H1 (cell line): ENCODE results near the gene ZMIZ1. TPM values are rescaled to one million over a fixed set of nuclear protein-coding genes. Genes with fewer than 3 reads are reported as not detected.

Source experiments
- CTCF ChIA-PET: fragments of 300-600 bp; sonication (Branson Sonifier 250); formaldehyde crosslinking; loops from one replicate; lab custom pipeline; 2021; ENCODE audit not compliant: partially characterized antibody; lab: Charles Lee
- POLR2A ChIA-PET: fragments of 300-600 bp; sonication (Branson Sonifier 250); formaldehyde crosslinking; loops from one replicate; lab custom pipeline; 2021; ENCODE audit warnings: inconsistent platforms; ENCODE audit not compliant: partially characterized antibody; lab: Charles Lee
- DNase-seq, 2 experiments: peaks; one replicate each; pipeline versions ENCODE4 v3.0.0 to v3.0.0-alpha.2; 2010 to 2022; ENCODE audit warnings: low spot score in 2 of 2, low read depth in 1 of 2, mixed read lengths in 1 of 2
- FAIRE-seq: peaks from 2 replicates; lab custom pipeline; 2011; peaks lifted over from hg19 to GRCh38; lab: Jason Lieb, UNC
- H2AFZ ChIP-seq: 2 replicates; pipeline ENCODE4 v1.8.1; 2012; ENCODE audit warnings: low read length, inconsistent platforms
- H2AK5ac ChIP-seq: 2 replicates; pipeline ENCODE4 v1.6.1; 2013; ENCODE audit warnings: low read depth, low read length
- H2BK120ac ChIP-seq: replicated peaks from 2 replicates; pipeline ENCODE3; 2013; ENCODE audit warnings: low read depth, low read length, inconsistent platforms
- H2BK12ac ChIP-seq: 2 replicates; pipeline ENCODE4 v1.6.1; 2013; ENCODE audit warnings: low read depth, low read length
- H2BK15ac ChIP-seq: 2 replicates; pipeline ENCODE4 v1.6.1; 2013; ENCODE audit warnings: low read length
- H2BK20ac ChIP-seq: 2 replicates; pipeline ENCODE4 v1.6.1; 2013; ENCODE audit warnings: low read length
- H2BK5ac ChIP-seq: 2 replicates; pipeline ENCODE4 v1.6.1; 2013; ENCODE audit warnings: low read depth, low read length
- H3K14ac ChIP-seq: 2 replicates; pipeline ENCODE4 v1.6.1; 2013; ENCODE audit warnings: inconsistent platforms; ENCODE audit not compliant: insufficient read length
- H3K18ac ChIP-seq: 2 replicates; pipeline ENCODE4 v1.6.1; 2013; ENCODE audit warnings: low read length; ENCODE audit errors: extremely low read depth
- H3K23ac ChIP-seq: 2 replicates; pipeline ENCODE4 v1.6.1; 2013; ENCODE audit warnings: inconsistent platforms; ENCODE audit not compliant: insufficient read length
- H3K23me2 ChIP-seq: 2 replicates; pipeline ENCODE4 v1.6.1; 2013; ENCODE audit warnings: low read depth, low read length
- H3K27ac ChIP-seq: 2 replicates; pipeline ENCODE4 v1.6.1; 2011; ENCODE audit warnings: low read depth, low read length, inconsistent platforms
- H3K27me3 ChIP-seq, 4 experiments: replicated peaks in 1 of 4; 1 replicate in 1 of 4; 2 replicates in 3 of 4; pipeline versions ENCODE4 v1.6.1 to v1.8.1; 2011 to 2013; ENCODE audit warnings: low read length in 3 of 4, mild to moderate bottlenecking in 3 of 4, inconsistent platforms in 2 of 4, mixed read lengths in 2 of 4, moderate library complexity in 1 of 4; ENCODE audit not compliant: control insufficient read depth in 3 of 4, insufficient read depth in 3 of 4; ENCODE audit errors: extremely low read depth in 1 of 4
- H3K36me3 ChIP-seq, 4 experiments: 2 replicates each; pipeline versions ENCODE4 v1.6.1 to v1.8.1; 2011 to 2013; ENCODE audit warnings: mild to moderate bottlenecking in 4 of 4, low read length in 3 of 4, moderate library complexity in 2 of 4, control low read depth in 1 of 4, inconsistent platforms in 1 of 4; ENCODE audit not compliant: insufficient read depth in 4 of 4, control insufficient read depth in 2 of 4
- H3K4ac ChIP-seq: replicated peaks from 2 replicates; pipeline ENCODE3; 2013; ENCODE audit warnings: low read length, low read depth, mixed read lengths, inconsistent platforms; ENCODE audit not compliant: insufficient read length
- H3K4me1 ChIP-seq, 4 experiments: replicated peaks in 1 of 4; 1 replicate in 1 of 4; 2 replicates in 3 of 4; pipeline versions ENCODE4 v1.6.1 to v1.8.1; 2011 to 2013; ENCODE audit warnings: low read length in 3 of 4, inconsistent platforms in 2 of 4, mixed read lengths in 1 of 4; ENCODE audit not compliant: insufficient read depth in 4 of 4, control insufficient read depth in 3 of 4
- H3K4me2 ChIP-seq, 2 experiments: 2 replicates each; pipeline versions ENCODE4 v1.6.1 to v1.8.1; 2011 to 2013; ENCODE audit warnings: low read depth in 2 of 2, low read length in 2 of 2, control low read depth in 1 of 2, inconsistent platforms in 1 of 2, mild to moderate bottlenecking in 1 of 2; ENCODE audit not compliant: insufficient read depth in 1 of 2
- H3K4me3 ChIP-seq, 4 experiments: fragments of 200-600, 300-600 bp in 1 of 4; sonication (generic), shearing (Covaris generic), sonication (Bioruptor Twin) in 1 of 4; 2 replicates each; pipeline versions ENCODE4 v1.5.1 to v1.8.1; 2011 to 2016; ENCODE audit warnings: low read length in 4 of 4, low read depth in 3 of 4, control low read depth in 2 of 4, inconsistent platforms in 2 of 4, mild to moderate bottlenecking in 2 of 4, mixed read lengths in 1 of 4, moderate library complexity in 1 of 4; ENCODE audit not compliant: insufficient read depth in 2 of 4; ENCODE audit errors: extremely low read depth in 1 of 4
- H3K56ac ChIP-seq: replicated peaks from 2 replicates; pipeline ENCODE3; 2013; ENCODE audit warnings: low read depth, mild to moderate bottlenecking, mixed read lengths, low read length, inconsistent platforms; ENCODE audit not compliant: insufficient read length
- H3K79me1 ChIP-seq: 2 replicates; pipeline ENCODE4 v1.6.1; 2013; ENCODE audit warnings: low read depth, low read length, control low read depth
- H3K79me2 ChIP-seq, 2 experiments: 2 replicates each; pipeline versions ENCODE4 v1.6.1 to v1.8.1; 2012 to 2013; ENCODE audit warnings: low read length in 2 of 2, mild to moderate bottlenecking in 2 of 2, inconsistent platforms in 1 of 2; ENCODE audit not compliant: insufficient read depth in 2 of 2, control insufficient read depth in 1 of 2
- H3K9ac ChIP-seq, 4 experiments: replicated peaks in 1 of 4; 1 replicate in 1 of 4; 2 replicates in 3 of 4; pipeline versions ENCODE4 v1.6.1 to v1.8.1; 2011 to 2013; ENCODE audit warnings: low read depth in 3 of 4, low read length in 3 of 4, control low read depth in 2 of 4, mild to moderate bottlenecking in 2 of 4, moderate library complexity in 2 of 4, inconsistent platforms in 1 of 4; ENCODE audit errors: extremely low read depth in 1 of 4
- H3K9me3 ChIP-seq, 2 experiments: 2 replicates each; pipeline versions ENCODE4 v1.6.1 to v1.8.1; 2012 to 2013; ENCODE audit warnings: mild to moderate bottlenecking in 2 of 2, moderate library complexity in 2 of 2, control low read depth in 1 of 2, inconsistent platforms in 1 of 2, low read depth in 1 of 2, low read length in 1 of 2, mixed read lengths in 1 of 2; ENCODE audit not compliant: insufficient read depth in 2 of 2
- H4K20me1 ChIP-seq, 2 experiments: replicated peaks in 1 of 2; 2 replicates each; pipeline versions ENCODE3 to v1.8.1; 2011 to 2013; ENCODE audit warnings: inconsistent platforms in 2 of 2, low read length in 2 of 2, mild to moderate bottlenecking in 1 of 2; ENCODE audit not compliant: insufficient read depth in 2 of 2, control insufficient read depth in 1 of 2
- H4K5ac ChIP-seq: 2 replicates; pipeline ENCODE4 v1.6.1; 2013; ENCODE audit warnings: low read length, low read depth, mixed read lengths, inconsistent platforms; ENCODE audit not compliant: insufficient read length
- H4K8ac ChIP-seq: 2 replicates; pipeline ENCODE4 v1.8.0; 2013; ENCODE audit warnings: mild to moderate bottlenecking, moderate library complexity, low read length, inconsistent platforms; ENCODE audit not compliant: insufficient read depth; ENCODE audit errors: extremely low read depth
- H4K91ac ChIP-seq: replicated peaks from 2 replicates; pipeline ENCODE3; 2013; ENCODE audit warnings: low read length, mixed read lengths, inconsistent platforms; ENCODE audit not compliant: insufficient read length
- ATF2 ChIP-seq: IDR thresholded peaks from 2 replicates; pipeline ENCODE4 v1.6.1; 2012; ENCODE audit warnings: low read length, inconsistent platforms
- WGBS, 2 experiments: shearing (Covaris generic) in 1 of 2; methylation state at CpG; one replicate each; pipeline versions ENCODE4 v1.1.6 to v1.1.7; 2013 to 2015; ENCODE audit warnings: low lambda C conversion rate in 2 of 2, mixed read lengths in 2 of 2, inconsistent platforms in 1 of 2, low coverage in 1 of 2, missing lambda C conversion rate in 1 of 2; ENCODE audit not compliant: insufficient replicate concordance in 2 of 2, insufficient coverage in 1 of 2, insufficient read length in 1 of 2; ENCODE audit errors: extremely low coverage in 1 of 2, missing lambda C conversion rate in 1 of 2; 5-methylcytosine and 5-hydroxymethylcytosine counted together
- polyA plus RNA-seq, 7 experiments: library from polyadenylated mRNA; depleted of rRNA in 3 of 7; stranded (reverse) in 5 of 7; unstranded in 2 of 7; fragments of >200 nt in 5 of 7; fragments of 200-250 nt in 2 of 7; gene quantifications; 1 replicate in 5 of 7; 2 replicates in 1 of 7; 4 replicates in 1 of 7; pipeline versions ENCODE4 v1.2.1 to v1.2.3, GENCODE V29; 2011 to 2013; ENCODE audit warnings: missing spikeins in 2 of 7, mixed read lengths in 2 of 7
- total RNA-seq: library from RNA; stranded (reverse); fragmentation: NEBNext Ultra II Directional; extraction: Animal tissue kit (Norgen Biotek cat#: 25700); gene quantifications from 2 replicates; pipeline ENCODE4 v1.2.1, GENCODE V29; 2021

ZMIZ1 gene
- total and polyA plus RNA-seq, 2 of the 8 experiments (the other 6 are each of a cell fraction or from before 2014, with no cell fraction given) = 8.1 to 28.0 TPM

GRCh38 chr10:79111846-79112614 is 43.3 kb downstream of the ZMIZ1 start:
- Histone ChIP-seq H2AFZ (no peak overlapping the region), H3K56ac (no peak overlapping the region), H3K23ac (no peak overlapping the region), H3K79me1 (peaks cover 42% of the 10 kb centered on the region), H3K9ac (no peak overlapping the region), H4K8ac (no peak overlapping the region), H3K23me2 (no peaks in the 10 kb centered on the region), H2AK5ac (no peak overlapping the region), H3K4me3 (no peak overlapping the region), H3K79me2 (peaks cover 6 to 100% of the 10 kb centered on the region in 2 experiments; a peak in 3 of 4 replicates), H3K14ac (no peak overlapping the region), H4K91ac (peak overlapping the region; percentile 38), H2BK120ac (no peak overlapping the region), H2BK5ac (no peak overlapping the region), H3K27me3 (no peaks in the 10 kb centered on the region), H3K9me3 (no peaks in the 10 kb centered on the region), H3K4me2 (no peak overlapping the region; a peak in 1 of 4 replicates), H3K4me1 (peaks cover 6 to 40% (median 28%) of the 10 kb centered on the region in 4 experiments), H4K20me1 (peaks cover 14 to 25% of the 10 kb centered on the region in 2 experiments), H3K18ac (no peak overlapping the region), H3K36me3 (peaks cover 0 to 2% (median 1%) of the 10 kb centered on the region in 4 experiments; a peak in 2 of 8 replicates), H2BK15ac (no peak overlapping the region), H4K5ac (no peak overlapping the region), H3K4ac (no peak overlapping the region), H3K27ac (no peak overlapping the region), H2BK12ac (no peak overlapping the region), H2BK20ac (no peak overlapping the region)
- no peak for TF ChIP-seq ATF2
- ChIA-PET POLR2A (interaction anchor here (0.9 kb wide), 1 partner anchor 45 kb away, joined by 4 read pairs; no protein-coding TSS in a partner anchor), CTCF (interaction anchor here (0.7 to 3.1 kb wide), 9 partner anchors 10 to 84 kb away, joined by 3 to 21 read pairs (median 4); no protein-coding TSS in a partner anchor)
- 92% methylated on average over 12 of the region's 12 CpGs; no CpG with 5 or more reads in 1 of the 2 experiments for WGBS, 2 experiments
- DNase-seq (no peak), FAIRE-seq (no peak)
